Stimulated activated CD8-positive, alpha-beta memory T cell treated with anti-CD3 and anti-CD28 coated beads, Interleukin-15, amount 100 ng/mL, for 24 hours (primary cell): ENCODE measurements around the gene LRR1.
A peak's percentile ranks its signal among the peaks of the same experiment; 100 is the strongest.
"Not testable (repeated sequence)": the region's sequence is repeated elsewhere in the genome, so short reads cannot be mapped to it uniquely, and the experiment has no call there.

ENCODE experiments used
- DNase-seq: peaks from one replicate; pipeline ENCODE4 v3.0.0-alpha.2; 2020; ENCODE audit warnings: low read depth

Gene LRR1

DNA sequence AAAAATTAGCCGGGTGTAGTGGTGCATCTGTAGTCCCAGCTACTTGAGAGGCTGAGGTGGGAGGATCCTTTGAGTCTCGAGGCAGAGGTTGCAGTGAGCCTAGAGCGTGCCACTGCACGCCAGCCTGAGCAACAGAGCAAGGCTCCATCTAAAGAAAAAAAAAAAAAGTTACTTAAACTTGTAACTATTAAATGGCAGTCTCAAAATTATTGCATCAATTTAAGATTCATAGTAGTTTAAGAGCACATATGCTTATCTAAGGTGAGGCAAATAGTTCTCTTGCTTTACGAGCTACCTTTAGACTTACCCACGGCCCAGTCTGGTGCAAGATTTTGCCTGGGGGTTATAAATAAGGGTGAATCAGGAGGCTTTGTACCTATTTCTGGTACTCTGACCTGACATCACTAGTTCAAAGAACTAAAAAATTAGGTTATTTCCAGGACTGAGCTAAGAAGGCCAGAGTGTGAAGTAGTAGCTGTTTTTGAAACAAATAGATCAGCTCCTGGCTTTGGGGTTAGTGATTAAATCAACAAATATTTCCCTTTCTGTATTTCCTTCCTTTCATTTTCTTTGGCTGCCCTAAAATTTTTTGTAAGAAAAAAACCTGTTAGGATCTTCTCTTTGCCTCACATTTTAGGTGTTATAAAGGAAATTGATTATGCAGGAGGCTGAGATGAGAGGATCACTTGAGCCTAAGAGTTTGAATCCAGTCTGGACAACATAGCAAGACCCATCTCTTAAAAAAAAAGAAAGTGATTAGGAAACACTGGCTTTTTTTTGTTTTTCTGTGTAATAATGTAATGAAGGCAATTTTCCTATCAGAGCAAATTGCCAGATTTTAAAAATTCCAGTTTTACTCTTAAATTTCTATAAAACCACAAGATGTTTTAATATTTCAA lies 25.4 kb downstream of the LRR1 start:
- no peak for DNase-seq

DNA sequence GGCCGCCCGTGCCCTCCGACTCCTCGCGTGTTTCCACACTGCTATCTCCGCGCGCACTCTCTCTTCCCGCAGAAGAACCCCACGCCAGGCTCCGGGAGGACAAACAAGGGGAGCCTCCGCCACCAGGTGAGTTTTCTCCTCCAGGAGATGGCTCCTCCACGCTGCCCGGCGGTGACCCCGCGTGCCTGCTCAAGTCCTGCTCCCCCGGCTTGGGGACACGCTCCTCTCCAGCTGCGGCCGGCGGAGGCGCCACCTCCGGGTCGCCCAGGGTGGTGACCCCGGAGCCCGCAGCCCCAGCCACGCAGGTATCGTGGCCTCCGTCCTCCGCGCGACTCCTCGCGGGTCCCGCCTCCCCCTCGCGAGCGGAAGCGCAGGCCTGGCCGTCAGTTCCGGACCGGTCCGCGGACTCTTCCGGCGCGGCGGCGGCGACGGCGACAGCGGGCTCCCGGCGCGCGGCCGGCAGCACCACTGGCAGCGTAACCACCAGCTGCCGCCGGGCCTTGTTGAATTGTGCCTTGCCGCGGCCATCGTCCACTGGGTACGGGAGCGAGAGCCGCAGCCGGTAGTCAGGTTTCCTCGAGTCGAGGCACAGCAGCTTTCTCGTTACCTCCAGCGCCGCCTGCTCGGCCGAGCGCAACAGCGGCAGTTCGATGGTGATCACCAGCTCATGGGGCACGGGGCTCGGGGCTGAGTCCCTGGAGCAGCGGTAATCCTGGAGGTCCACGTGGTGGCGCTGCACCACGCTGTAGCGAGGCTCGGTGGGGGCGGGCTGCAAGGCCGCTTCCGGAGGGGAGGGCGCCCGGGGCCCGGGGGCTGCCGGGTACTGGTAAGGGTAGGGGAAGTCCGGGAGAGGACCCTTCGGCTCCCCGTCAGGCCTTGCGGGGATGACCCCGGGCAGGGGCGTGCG lies 35.2 kb downstream of the LRR1 start:
- DNase-seq, result peak; percentile 88

DNA sequence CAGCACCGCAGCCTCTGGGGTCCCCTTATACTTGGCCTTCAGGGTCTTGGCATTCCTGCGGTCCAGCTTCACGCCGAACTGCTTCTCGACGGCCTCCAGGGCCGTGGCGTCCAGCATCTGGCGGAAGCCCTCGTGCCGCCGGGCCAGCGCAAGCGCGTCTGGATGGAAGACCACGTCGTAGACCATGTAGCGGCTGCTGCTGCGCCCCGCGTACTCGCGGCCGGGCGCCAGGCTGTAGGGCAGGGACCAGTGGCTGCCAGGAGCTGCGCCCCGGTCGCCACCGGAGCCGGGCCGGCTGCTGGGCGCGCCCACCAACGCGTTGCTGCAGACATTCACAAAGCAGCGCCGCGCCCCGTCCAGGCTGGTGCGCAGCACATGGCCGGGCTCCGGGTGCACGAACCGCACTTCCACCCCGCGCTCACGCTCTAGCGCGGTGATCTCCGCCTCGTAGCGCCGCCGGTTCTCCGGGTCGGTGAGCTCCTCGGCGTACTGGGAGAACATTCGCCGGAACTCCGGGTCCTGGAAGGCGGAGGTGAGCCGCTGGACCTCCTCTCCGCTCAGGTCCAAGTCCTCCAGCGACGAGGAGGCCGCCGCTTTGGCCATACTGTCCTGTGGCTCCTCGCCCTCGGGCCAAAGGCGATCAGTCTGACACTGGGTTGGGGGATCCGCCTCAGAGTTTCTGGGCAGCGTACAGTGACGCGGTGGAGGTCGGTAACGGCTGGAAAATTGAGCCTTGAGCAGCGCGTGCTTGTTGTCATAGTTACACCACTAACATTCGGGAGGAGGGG lies 36.0 kb downstream of the LRR1 start, which contains the start of gene DNAAF2:
Gene DNAAF2 (minus strand): TSS at position 698 of the 788 bp plus-strand sequence. CDS start 95 bp downstream, at position 603.
- DNase-seq, result no peak

DNA sequence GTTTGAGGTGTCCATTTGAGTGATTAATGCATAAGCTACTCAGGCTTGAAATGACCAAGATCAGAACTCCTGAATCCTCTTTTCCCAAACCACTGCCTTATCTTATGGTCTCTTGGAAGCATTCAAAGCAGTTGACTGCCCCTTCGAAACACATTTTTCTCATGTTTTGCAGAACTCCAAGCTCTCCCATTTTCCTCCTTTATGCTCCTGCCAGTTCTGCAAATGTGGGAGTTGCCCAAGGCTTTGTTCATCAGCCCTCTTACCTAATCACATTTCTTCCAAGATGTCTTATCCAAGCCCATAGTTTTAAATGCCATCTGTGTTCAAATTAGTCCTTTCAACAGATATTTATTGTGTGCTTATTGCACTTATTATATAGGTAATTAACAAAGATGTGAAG lies 38.1 kb downstream of the LRR1 start:
- DNase-seq, result no peak

- DNase-seq, result no peak
These were observed 38.9 kb downstream of the LRR1 start for GRCh38 chr14:49637534-49638078.

DNA sequence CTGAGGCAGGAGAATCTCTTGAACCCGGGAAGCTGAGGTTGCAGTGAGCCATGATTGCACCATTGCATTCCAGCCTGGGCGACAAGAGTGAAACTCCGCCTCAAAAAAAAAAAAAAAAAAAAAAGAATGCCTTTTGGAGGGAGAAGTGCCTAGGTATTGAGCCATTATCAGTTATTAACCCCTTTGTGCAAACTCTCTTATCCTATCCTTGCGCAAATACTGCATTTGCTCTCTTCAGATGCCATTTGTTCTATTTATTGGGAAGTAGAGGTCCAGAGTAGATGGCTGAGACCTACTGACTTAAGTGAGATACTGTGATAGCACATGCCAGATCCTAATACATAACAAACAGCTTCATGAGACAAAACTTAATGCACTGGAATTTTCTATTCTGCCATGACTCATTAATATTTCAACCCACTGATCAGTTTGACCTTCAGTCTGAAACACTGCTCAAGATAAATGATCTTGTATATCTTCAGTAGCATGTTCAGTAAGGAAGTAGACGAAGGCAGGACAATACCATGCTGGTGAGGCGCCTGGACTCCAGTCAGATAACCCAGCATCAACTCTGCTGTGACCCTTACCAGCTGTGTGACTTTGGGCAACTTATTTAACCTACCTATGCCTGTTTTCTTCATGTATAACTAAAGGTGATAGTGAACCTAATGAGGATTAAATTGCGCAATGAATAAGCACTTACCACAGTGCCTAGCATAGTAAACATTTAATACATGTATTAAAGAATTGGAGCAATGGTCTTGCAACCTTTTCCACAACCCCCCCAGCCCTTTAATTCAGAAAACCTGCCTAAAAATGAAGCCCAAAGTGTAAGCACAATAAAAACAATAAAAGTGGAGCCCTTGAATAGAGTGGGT lies 42.0 kb downstream of the LRR1 start:
- no peak for DNase-seq

GRCh38 chr14:49641697-49642129 lies 43.0 kb downstream of the LRR1 start:
- DNase-seq, result no peak

DNA sequence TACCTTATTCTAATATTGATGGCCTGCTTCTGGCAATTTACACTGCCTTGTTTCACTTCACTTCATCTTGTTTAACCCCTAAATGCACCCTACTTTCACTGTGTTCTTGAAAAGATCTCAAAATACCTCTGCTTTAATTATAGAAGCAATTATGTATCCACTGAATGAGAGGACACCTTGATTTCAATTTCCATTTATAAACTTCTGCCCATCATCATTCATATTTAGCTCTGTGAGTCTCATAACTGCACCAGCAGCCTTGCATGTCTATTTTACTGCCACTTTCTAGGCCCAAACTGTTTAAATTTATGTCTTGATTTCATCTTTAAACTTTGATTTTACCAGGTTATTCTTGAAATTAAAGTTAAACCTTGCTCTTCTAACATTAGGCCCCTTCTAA lies 43.4 kb downstream of the LRR1 start:
- no peak for DNase-seq

- no peak for DNase-seq
These were observed 54.8 kb downstream of the LRR1 start for GRCh38 chr14:49653508-49653907.

- no peak for DNase-seq
These were observed 55.8 kb downstream of the LRR1 start for GRCh38 chr14:49654511-49654910.

DNA sequence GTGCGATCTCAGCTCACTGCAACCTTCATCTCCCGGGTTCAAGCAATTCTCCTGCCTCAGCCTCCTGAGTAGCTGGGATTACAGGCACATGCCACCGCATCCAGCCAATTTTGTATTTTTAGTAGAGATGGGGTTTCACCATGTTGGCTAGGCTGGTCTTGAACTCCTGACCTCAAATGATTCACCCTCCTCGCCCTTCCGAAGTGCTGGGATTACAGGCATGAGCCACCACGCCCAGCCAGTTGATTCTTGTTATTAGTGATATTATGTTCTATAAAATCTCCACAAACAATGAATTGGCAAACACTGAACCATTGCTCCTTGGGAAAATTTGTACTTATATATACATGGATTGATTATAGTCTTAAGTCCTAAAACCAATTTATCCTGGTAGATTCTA lies 58.8 kb downstream of the LRR1 start:
- not testable (repeated sequence) for DNase-seq

DNA sequence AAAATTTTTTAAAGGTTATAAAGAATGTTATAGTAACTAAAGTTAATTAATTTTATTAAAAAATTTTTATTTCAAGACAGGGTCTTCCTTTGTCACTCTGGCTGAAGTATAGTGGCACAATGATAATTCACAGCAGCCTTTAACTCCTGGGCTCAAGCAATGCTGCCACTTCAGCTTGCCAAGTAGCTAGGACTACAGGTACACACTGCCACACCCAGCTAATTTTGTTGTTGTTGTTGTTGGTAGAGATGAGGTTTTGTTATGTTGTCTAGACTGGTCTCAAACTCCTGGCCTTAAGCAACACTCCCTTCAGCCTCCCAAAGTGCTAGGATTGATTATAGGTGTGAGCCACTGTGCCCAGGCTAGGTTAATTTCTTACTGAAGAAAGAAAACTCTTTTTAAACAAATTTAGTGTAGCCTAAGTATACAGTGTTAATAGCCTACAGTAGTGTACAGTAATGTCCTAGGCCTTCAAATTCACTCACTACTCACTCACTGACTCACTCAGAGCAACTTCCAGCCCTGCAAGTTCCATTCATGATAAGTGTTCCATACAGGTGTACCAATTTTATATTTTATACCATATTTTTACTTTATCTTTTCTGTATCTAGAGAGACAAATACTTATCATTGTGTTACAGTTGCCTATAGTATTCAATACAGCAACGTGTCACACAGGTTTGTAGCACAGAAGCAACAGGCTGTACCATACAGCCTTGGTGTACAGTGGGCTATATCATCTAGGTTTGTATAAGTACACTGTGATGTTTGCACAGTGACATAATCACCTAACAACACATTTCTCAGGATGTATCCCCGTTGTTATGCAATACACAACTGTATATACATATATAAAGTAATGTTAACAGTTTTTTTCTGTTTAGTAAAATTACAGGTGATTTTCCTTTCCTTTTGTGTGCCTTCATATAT lies 61.1 kb downstream of the LRR1 start:
- DNase-seq, result no peak
